Measurements from ENCODE around the gene LRRC37A3. TPM values are rescaled to one million over a fixed set of nuclear protein-coding genes. Genes with fewer than 3 reads are reported as not detected.

Gene LRRC37A3
- total and polyA plus RNA-seq, 2 of the 13 experiments (the other 11 are each of a cell fraction or from before 2014, with no cell fraction given), result 0.62 to 1.1 TPM

DNA sequence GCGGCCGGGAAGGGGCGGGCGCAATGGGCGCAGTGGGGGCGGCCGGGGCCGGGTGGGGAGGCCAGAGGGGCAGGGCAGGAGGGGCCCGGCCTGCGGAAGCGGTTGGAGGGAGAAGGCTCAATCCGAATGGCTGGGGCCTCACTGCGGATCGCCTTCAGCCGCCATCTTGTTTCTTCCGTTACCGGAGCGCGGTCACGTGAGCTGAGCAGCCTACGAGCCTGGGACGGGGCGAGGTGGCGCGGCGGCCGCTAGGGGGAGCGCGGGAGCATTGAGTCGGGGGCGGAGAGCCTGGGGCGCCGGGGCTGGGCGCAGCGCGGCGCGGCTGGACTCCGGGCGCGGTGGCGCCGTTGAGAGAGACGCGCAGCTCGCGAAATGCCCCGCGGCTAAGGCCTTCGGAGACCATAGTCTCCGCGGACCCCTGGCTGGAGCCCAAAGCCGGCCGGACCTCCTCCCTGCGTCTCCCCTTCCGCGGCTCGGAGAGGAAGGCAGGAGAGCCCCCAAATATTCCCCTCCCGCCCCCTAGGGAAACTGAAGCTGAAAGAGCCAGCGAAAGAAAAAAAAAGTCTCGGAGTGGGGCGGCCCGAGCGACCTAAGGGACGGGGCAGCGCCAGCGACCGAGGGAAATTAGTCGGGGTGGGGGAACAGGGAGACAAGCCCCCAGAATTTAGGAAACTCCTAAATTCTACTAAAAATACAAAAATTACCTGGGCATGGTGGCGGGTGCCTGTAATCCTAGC lies at the start of gene LRRC37A3 (continued):
- TF ChIP-seq, protein P1, sequence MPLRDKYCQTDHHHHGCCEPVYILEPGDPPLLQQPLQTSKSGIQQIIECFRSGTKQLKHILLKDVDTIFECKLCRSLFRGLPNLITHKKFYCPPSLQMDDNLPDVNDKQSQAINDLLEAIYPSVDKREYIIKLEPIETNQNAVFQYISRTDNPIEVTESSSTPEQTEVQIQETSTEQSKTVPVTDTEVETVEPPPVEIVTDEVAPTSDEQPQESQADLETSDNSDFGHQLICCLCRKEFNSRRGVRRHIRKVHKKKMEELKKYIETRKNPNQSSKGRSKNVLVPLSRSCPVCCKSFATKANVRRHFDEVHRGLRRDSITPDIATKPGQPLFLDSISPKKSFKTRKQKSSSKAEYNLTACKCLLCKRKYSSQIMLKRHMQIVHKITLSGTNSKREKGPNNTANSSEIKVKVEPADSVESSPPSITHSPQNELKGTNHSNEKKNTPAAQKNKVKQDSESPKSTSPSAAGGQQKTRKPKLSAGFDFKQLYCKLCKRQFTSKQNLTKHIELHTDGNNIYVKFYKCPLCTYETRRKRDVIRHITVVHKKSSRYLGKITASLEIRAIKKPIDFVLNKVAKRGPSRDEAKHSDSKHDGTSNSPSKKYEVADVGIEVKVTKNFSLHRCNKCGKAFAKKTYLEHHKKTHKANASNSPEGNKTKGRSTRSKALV (CRISPR knock-in tag; IDR thresholded peaks at IDR 0.05), result peak; percentile 91; the same call in 1 of the 2 replicates
- TF ChIP-seq HOXD1 (CRISPR knock-in tag; IDR thresholded peaks at IDR 0.05) (0 out of 2 replicates have a peak, but pooled peaks have one; percentile 51), ZNF468 (CRISPR knock-in tag; IDR thresholded peaks at IDR 0.05) (0 out of 2 replicates have a peak, but pooled peaks have one; percentile 18), AHR (CRISPR knock-in tag; IDR thresholded peaks at IDR 0.05) (peak; percentile 59; the same call in 1 of the 2 replicates), DNMT1 (CRISPR knock-in tag; IDR thresholded peaks at IDR 0.05) (peak; percentile 79), POGZ (CRISPR knock-in tag; IDR thresholded peaks at IDR 0.05) (peak; percentile 77), MED1 (CRISPR knock-in tag; IDR thresholded peaks at IDR 0.05) (peak; percentile 78), KDM3A (CRISPR knock-in tag; IDR thresholded peaks at IDR 0.05; ENCODE audit: low read depth) (peak; percentile 83; the same call in 1 of the 2 replicates), ZNF788 (CRISPR knock-in tag; IDR thresholded peaks at IDR 0.05; ENCODE audit: borderline replicate concordance) (peak; percentile 86; the same call in 1 of the 2 replicates), ZNF121 (CRISPR knock-in tag; IDR thresholded peaks at IDR 0.05) (0 out of 2 replicates have a peak, but pooled peaks have one; percentile 38), JUND (CRISPR knock-in tag; IDR thresholded peaks at IDR 0.05) (0 out of 2 replicates have a peak, but pooled peaks have one; percentile 37), ZNF773 (CRISPR knock-in tag; IDR thresholded peaks at IDR 0.05; ENCODE audit: borderline replicate concordance) (peak; percentile 67; the same call in 1 of the 2 replicates), HOXA3 (CRISPR knock-in tag; IDR thresholded peaks at IDR 0.05) (peak; percentile 97), ZFP37 (CRISPR knock-in tag; IDR thresholded peaks at IDR 0.05; ENCODE audit: borderline replicate concordance) (peak; percentile 49; the same call in 1 of the 2 replicates), MXD4 (CRISPR knock-in tag; IDR thresholded peaks at IDR 0.05) (peak; percentile 81), RELA (CRISPR knock-in tag; IDR thresholded peaks at IDR 0.05) (peak; percentile 35; the same call in 1 of the 2 replicates)
- TF ChIP-seq, protein P2, sequence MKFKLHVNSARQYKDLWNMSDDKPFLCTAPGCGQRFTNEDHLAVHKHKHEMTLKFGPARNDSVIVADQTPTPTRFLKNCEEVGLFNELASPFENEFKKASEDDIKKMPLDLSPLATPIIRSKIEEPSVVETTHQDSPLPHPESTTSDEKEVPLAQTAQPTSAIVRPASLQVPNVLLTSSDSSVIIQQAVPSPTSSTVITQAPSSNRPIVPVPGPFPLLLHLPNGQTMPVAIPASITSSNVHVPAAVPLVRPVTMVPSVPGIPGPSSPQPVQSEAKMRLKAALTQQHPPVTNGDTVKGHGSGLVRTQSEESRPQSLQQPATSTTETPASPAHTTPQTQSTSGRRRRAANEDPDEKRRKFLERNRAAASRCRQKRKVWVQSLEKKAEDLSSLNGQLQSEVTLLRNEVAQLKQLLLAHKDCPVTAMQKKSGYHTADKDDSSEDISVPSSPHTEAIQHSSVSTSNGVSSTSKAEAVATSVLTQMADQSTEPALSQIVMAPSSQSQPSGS (CRISPR knock-in tag; IDR thresholded peaks at IDR 0.05), result peak; percentile 46; the same call in 1 of the 2 replicates
- TF ChIP-seq, protein P3, sequence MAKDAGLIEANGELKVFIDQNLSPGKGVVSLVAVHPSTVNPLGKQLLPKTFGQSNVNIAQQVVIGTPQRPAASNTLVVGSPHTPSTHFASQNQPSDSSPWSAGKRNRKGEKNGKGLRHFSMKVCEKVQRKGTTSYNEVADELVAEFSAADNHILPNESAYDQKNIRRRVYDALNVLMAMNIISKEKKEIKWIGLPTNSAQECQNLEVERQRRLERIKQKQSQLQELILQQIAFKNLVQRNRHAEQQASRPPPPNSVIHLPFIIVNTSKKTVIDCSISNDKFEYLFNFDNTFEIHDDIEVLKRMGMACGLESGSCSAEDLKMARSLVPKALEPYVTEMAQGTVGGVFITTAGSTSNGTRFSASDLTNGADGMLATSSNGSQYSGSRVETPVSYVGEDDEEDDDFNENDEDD (CRISPR knock-in tag; IDR thresholded peaks at IDR 0.05; ENCODE audit: borderline replicate concordance), result peak; percentile 76; the same call in 1 of the 2 replicates
- TF ChIP-seq, protein P4, sequence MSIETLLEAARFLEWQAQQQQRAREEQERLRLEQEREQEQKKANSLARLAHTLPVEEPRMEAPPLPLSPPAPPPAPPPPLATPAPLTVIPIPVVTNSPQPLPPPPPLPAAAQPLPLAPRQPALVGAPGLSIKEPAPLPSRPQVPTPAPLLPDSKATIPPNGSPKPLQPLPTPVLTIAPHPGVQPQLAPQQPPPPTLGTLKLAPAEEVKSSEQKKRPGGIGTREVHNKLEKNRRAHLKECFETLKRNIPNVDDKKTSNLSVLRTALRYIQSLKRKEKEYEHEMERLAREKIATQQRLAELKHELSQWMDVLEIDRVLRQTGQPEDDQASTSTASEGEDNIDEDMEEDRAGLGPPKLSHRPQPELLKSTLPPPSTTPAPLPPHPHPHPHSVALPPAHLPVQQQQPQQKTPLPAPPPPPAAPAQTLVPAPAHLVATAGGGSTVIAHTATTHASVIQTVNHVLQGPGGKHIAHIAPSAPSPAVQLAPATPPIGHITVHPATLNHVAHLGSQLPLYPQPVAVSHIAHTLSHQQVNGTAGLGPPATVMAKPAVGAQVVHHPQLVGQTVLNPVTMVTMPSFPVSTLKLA (IDR thresholded peaks at IDR 0.05), result peak; percentile 31; the same call in 1 of the 2 replicates
- TF ChIP-seq, protein P5, sequence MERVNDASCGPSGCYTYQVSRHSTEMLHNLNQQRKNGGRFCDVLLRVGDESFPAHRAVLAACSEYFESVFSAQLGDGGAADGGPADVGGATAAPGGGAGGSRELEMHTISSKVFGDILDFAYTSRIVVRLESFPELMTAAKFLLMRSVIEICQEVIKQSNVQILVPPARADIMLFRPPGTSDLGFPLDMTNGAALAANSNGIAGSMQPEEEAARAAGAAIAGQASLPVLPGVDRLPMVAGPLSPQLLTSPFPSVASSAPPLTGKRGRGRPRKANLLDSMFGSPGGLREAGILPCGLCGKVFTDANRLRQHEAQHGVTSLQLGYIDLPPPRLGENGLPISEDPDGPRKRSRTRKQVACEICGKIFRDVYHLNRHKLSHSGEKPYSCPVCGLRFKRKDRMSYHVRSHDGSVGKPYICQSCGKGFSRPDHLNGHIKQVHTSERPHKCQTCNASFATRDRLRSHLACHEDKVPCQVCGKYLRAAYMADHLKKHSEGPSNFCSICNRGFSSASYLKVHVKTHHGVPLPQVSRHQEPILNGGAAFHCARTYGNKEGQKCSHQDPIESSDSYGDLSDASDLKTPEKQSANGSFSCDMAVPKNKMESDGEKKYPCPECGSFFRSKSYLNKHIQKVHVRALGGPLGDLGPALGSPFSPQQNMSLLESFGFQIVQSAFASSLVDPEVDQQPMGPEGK (CRISPR knock-in tag; IDR thresholded peaks at IDR 0.05), result peak; percentile 92

Data from HepG2 (cell line).